ENCODE results near the gene CISTR.

DNA sequence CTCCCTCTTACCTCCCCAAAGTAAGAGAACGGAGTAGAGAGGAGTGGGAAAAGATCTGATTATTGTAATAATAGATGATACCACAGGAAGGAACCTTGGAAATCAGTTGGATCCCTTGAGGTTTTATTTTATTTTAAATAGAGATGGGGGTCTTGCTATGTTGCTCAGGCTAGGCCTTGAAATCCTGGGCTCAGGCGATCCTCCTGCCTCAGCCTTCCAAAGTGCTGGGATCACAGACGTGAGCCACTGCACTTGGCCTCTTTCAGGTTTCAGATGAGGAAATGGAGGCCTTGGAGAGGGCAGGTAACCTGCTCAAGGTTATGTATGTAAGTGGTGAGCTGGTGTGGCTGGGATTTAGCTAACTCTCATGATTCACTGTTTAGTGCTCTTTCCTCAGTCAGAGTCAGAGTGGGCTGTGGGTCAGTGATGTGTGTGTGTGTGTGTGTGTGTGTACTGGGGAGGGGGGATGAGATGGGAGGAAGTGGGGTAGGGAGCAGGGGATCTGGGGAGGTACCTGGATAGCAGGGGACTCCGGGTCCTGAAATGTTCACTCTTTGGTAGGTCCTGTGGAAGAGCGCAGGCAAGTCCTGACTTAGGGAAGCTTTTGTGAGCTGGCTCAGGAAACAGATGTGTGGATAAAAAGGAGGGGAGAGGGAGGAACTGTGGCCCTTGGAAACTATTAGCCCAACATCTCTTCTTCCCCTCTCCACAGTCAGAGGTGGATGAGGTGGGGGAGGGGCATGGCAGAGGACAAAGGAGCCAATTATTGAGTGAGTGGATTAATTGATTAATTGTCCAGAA, 4.7 kb upstream of the CISTR start:
- TF ChIP-seq POLR2AphosphoS5 (IDR thresholded peaks at IDR 0.05; ENCODE audit: low read depth) (no peak), CTCF (IDR thresholded peaks at IDR 0.05; ENCODE audit: insufficient read depth, low read length) (no peak), REST (IDR thresholded peaks at IDR 0.05; ENCODE audit: insufficient replicate concordance, low read depth) (no peak), SPI1 (IDR thresholded peaks at IDR 0.05; ENCODE audit: borderline replicate concordance, low read depth) (no peak)

Measured in HL-60 (cell line).